GM10248 (cell line): ENCODE results near the gene ZBTB20.

Experiments
- CTCF ChIA-PET: fragments of 300-600 bp; sonication (Branson Sonifier 250); formaldehyde crosslinking; extraction: SDS; loops from one replicate; lab custom pipeline; 2021; ENCODE audit warnings: antibody characterized with exemption; lab: Yijun Ruan, JAX
- POLR2A ChIA-PET: fragments of 350-650 bp; sonication (Branson Sonifier 250); formaldehyde crosslinking; extraction: SDS; loops from one replicate; lab custom pipeline; 2020; ENCODE audit warnings: antibody characterized with exemption; lab: Yijun Ruan, JAX
- DNase-seq: peaks from one replicate; pipeline ENCODE4 v3.0.0; 2012; ENCODE audit errors: extremely low spot score
- CTCF ChIP-seq: IDR thresholded peaks from 2 replicates; pipeline ENCODE4 v1.5.1; 2012; ENCODE audit warnings: mild to moderate bottlenecking, low read depth; ENCODE audit errors: extremely low read depth, missing control alignments, control extremely low read depth

Gene ZBTB20

GRCh38 chr3:114887806-114888205, 259.3 kb downstream of the ZBTB20 start:
- no peak for DNase-seq
- TF ChIP-seq CTCF = no peak
- ChIA-PET POLR2A (no interaction called here), CTCF (interaction anchor here (1.3 kb wide), 1 partner anchor 17 kb away, joined by 4 read pairs; no protein-coding TSS in a partner anchor)

GRCh38 chr3:114886905-114887304, 260.2 kb downstream of the ZBTB20 start:
- ChIA-PET CTCF (no interaction called here), POLR2A (no interaction called here)
- TF ChIP-seq CTCF = no peak
- no peak for DNase-seq

GRCh38 chr3:114884213-114884923, 262.7 kb downstream of the ZBTB20 start:
- TF ChIP-seq CTCF = no peak
- no peak for DNase-seq
- POLR2A ChIA-PET = interaction anchor here (0.6 kb wide), 1 partner anchor 16 kb away, joined by 3 read pairs; no protein-coding TSS in a partner anchor
- CTCF ChIA-PET = no interaction called here

GRCh38 chr3:114880078-114880477, 267.0 kb downstream of the ZBTB20 start:
- POLR2A ChIA-PET = no interaction called here
- no peak for TF ChIP-seq CTCF
- DNase-seq = no peak
- CTCF ChIA-PET = interaction anchor here (1.4 kb wide), 1 partner anchor 29 kb away, joined by 3 read pairs; no protein-coding TSS in a partner anchor

- POLR2A ChIA-PET = no interaction called here
- TF ChIP-seq CTCF = no peak
- DNase-seq = peak; percentile 18
- CTCF ChIA-PET = interaction anchor here (1.0 to 1.5 kb wide), 3 partner anchors 14 to 30 kb away, joined by 3 to 4 read pairs (median 3); no protein-coding TSS in a partner anchor
Measured at GRCh38 chr3:114879059-114880031, 267.7 kb downstream of the ZBTB20 start.
